Stomach (tissue), 4 donors: ENCODE data around the gene ARHGAP29.

Experiments
- CTCF ChIP-seq, 7 experiments: fragments of 450-650 bp in 4 of 7; fragments of 200-600 bp in 3 of 7; sonication (generic) in 3 of 7; IDR thresholded peaks; one replicate each; pipeline ENCODE4 v1.5.1; 2016 to 2019; ENCODE audit warnings: antibody characterized with exemption in 7 of 7, control low read depth in 2 of 7, mild to moderate bottlenecking in 1 of 7
- POLR2AphosphoS5 ChIP-seq, 3 donors: sonication (generic); formaldehyde crosslinking; IDR thresholded peaks; one replicate each; pipeline ENCODE4 v1.6.1; 2016; ENCODE audit warnings: antibody characterized with exemption in 3 of 3

GRCh38 chr1:94142022-94142421 lies 95.4 kb downstream of the ARHGAP29 start:
- TF ChIP-seq CTCF (IDR thresholded peaks at IDR 0.05) = no peak
- TF ChIP-seq POLR2AphosphoS5 (IDR thresholded peaks at IDR 0.05) = no peak
